Measurements from ENCODE around the gene ZDHHC12. TPM values are rescaled to one million over a fixed set of nuclear protein-coding genes. Genes with fewer than 3 reads are reported as not detected.

ZDHHC12 gene
- total and polyA plus RNA-seq, 10 of the 15 experiments (the other 5 are each of a cell fraction or from before 2014, with no cell fraction given) = 0.95 to 146 (median 49.9) TPM

DNA sequence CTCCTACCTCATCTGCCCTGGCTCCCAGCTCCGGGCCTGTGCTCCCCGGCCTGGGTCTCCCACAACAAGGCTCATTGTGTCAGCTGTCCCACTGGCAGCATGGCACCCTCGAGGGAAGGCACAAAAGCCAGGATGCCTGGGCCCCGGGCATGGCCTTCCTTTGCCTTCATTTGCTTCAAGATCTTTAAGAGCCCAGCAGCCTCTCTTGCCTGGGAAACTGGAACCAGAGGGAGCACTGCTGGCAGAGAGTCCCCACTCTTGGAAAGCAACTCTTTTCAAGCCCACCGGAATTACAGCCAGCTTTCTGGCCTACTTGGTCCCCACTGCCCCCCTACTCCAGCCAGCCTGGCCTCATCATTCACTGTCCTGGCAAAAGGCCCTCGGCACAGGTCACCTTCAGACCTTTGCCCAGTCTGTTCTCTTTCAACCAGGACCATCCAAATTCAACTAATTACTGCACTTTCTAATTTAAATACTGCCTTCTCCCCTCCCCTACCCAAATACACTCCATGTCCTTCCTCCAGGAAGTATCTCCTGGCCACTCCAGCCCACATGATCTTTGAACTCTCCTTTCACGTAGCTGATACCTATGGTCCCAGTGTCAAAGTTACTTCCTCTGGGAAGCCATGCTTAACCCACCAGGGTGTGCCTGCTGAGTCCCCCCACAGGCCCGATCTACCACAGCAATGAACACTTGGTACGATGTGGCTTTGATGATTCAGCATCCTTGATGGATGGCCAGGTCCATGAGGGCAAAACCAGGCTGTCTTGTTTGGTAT is 38.9 kb upstream of the ZDHHC12 start (continued):
- TF ChIP-seq, protein P1, sequence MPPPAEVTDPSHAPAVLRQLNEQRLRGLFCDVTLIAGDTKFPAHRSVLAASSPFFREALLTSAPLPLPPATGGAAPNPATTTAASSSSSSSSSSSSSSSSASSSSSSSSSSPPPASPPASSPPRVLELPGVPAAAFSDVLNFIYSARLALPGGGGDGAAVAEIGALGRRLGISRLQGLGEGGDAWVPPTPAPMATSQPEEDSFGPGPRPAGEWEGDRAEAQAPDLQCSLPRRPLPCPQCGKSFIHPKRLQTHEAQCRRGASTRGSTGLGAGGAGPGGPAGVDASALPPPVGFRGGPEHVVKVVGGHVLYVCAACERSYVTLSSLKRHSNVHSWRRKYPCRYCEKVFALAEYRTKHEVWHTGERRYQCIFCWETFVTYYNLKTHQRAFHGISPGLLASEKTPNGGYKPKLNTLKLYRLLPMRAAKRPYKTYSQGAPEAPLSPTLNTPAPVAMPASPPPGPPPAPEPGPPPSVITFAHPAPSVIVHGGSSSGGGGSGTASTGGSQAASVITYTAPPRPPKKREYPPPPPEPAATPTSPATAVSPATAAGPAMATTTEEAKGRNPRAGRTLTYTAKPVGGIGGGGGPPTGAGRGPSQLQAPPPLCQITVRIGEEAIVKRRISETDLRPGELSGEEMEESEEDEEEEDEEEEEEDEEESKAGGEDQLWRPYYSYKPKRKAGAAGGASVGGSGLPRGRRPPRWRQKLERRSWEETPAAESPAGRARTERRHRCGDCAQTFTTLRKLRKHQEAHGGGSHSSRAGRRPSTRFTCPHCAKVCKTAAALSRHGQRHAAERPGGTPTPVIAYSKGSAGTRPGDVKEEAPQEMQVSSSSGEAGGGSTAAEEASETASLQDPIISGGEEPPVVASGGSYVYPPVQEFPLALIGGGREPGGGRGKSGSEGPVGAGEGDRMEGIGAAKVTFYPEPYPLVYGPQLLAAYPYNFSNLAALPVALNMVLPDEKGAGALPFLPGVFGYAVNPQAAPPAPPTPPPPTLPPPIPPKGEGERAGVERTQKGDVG (CRISPR knock-in tag; IDR thresholded peaks at IDR 0.05) = no peak
- TF ChIP-seq, protein P2, sequence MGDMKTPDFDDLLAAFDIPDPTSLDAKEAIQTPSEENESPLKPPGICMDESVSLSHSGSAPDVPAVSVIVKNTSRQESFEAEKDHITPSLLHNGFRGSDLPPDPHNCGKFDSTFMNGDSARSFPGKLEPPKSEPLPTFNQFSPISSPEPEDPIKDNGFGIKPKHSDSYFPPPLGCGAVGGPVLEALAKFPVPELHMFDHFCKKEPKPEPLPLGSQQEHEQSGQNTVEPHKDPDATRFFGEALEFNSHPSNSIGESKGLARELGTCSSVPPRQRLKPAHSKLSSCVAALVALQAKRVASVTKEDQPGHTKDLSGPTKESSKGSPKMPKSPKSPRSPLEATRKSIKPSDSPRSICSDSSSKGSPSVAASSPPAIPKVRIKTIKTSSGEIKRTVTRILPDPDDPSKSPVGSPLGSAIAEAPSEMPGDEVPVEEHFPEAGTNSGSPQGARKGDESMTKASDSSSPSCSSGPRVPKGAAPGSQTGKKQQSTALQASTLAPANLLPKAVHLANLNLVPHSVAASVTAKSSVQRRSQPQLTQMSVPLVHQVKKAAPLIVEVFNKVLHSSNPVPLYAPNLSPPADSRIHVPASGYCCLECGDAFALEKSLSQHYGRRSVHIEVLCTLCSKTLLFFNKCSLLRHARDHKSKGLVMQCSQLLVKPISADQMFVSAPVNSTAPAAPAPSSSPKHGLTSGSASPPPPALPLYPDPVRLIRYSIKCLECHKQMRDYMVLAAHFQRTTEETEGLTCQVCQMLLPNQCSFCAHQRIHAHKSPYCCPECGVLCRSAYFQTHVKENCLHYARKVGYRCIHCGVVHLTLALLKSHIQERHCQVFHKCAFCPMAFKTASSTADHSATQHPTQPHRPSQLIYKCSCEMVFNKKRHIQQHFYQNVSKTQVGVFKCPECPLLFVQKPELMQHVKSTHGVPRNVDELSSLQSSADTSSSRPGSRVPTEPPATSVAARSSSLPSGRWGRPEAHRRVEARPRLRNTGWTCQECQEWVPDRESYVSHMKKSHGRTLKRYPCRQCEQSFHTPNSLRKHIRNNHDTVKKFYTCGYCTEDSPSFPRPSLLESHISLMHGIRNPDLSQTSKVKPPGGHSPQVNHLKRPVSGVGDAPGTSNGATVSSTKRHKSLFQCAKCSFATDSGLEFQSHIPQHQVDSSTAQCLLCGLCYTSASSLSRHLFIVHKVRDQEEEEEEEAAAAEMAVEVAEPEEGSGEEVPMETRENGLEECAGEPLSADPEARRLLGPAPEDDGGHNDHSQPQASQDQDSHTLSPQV (IDR thresholded peaks at IDR 0.05) = no peak
- no peak for TF ChIP-seq NR2F1 (conservative IDR thresholded peaks at IDR 0.05)
- TF ChIP-seq ESRRA (IDR thresholded peaks at IDR 0.05; ENCODE audit: low read length) = no peak
- no peak for TF ChIP-seq EP300 (IDR thresholded peaks at IDR 0.05; ENCODE audit: borderline replicate concordance in 1 of 2, control insufficient read depth in 1 of 2, low read depth in 2 of 2, low read length in 2 of 2)
- TF ChIP-seq BHLHE40 (IDR thresholded peaks at IDR 0.05; ENCODE audit: borderline replicate concordance in 1 of 2, low read depth in 2 of 2, low read length in 1 of 2) = no peak
- TF ChIP-seq RUNX3 (IDR thresholded peaks at IDR 0.05; ENCODE audit: low read length) = no peak
- TF ChIP-seq RCOR1 (conservative IDR thresholded peaks at IDR 0.05; ENCODE audit: low read depth, low read length) = no peak
- no peak for TF ChIP-seq HCFC1 (IDR thresholded peaks at IDR 0.05; ENCODE audit: low read length)
